ENCODE results near the gene PAX5. TPM values are rescaled to one million over a fixed set of nuclear protein-coding genes. Genes with fewer than 3 reads are reported as not detected.
A peak's percentile ranks its signal among the peaks of the same experiment; 100 is the strongest.

Gene PAX5
- total RNA-seq, 1 donor from 2014 or later, result 0.18 TPM

GRCh38 chr9:37027582-37028419 lies 6.3 kb downstream of the PAX5 start:
- ATAC-seq, result peak; percentile 87 to 95
- H3K4me1 ChIP-seq, result peaks cover 43% of the 10 kb centered on the region
- peak; percentile 85 for DNase-seq
- peak overlapping the region; percentile 50 for H3K4me3 ChIP-seq
- no peaks in the 10 kb centered on the region for H3K36me3 ChIP-seq
- H3K27ac ChIP-seq, result no peak overlapping the region
- peaks cover 100% of the 10 kb centered on the region for H3K27me3 ChIP-seq (ENCODE audit: low read depth)
- TF ChIP-seq CTCF (IDR thresholded peaks at IDR 0.05), result no peak
- no peaks in the 10 kb centered on the region for H3K9me3 ChIP-seq
- intact Hi-C loops (cut with DNase I), result no loop called here

GRCh38 chr9:37026931-37027581 lies 7.0 kb downstream of the PAX5 start:
- ATAC-seq (no peak), DNase-seq (no peak)
- Histone ChIP-seq H3K4me1 (peaks cover 43% of the 10 kb centered on the region), H3K27ac (no peak overlapping the region), H3K4me3 (peak overlapping the region; percentile 50), H3K36me3 (no peaks in the 10 kb centered on the region), H3K27me3 (ENCODE audit: low read depth) (peaks cover 100% of the 10 kb centered on the region), H3K9me3 (no peaks in the 10 kb centered on the region)
- intact Hi-C loops (cut with DNase I), result no loop called here
- TF ChIP-seq CTCF (IDR thresholded peaks at IDR 0.05), result no peak

GRCh38 chr9:37026113-37026930 lies 7.7 kb downstream of the PAX5 start:
- TF ChIP-seq CTCF (IDR thresholded peaks at IDR 0.05), result no peak
- Histone ChIP-seq H3K4me1 (peaks cover 43% of the 10 kb centered on the region), H3K27ac (no peak overlapping the region), H3K36me3 (no peaks in the 10 kb centered on the region), H3K9me3 (no peaks in the 10 kb centered on the region), H3K27me3 (ENCODE audit: low read depth) (peaks cover 100% of the 10 kb centered on the region), H3K4me3 (peak overlapping the region; percentile 50)
- DNase-seq, result no peak
- intact Hi-C loops (cut with DNase I), result no loop called here
- no peak for ATAC-seq

GRCh38 chr9:37025823-37026112 lies 8.3 kb downstream of the PAX5 start:
- Histone ChIP-seq H3K4me3 (peak overlapping the region; percentile 50), H3K9me3 (no peaks in the 10 kb centered on the region), H3K4me1 (peaks cover 43% of the 10 kb centered on the region), H3K36me3 (no peaks in the 10 kb centered on the region), H3K27me3 (ENCODE audit: low read depth) (peaks cover 100% of the 10 kb centered on the region), H3K27ac (no peak overlapping the region)
- DNase-seq, result no peak
- intact Hi-C loops (cut with DNase I), result no loop called here
- no peak for TF ChIP-seq CTCF (IDR thresholded peaks at IDR 0.05)
- no peak for ATAC-seq

- no peak for ATAC-seq
- no peak for DNase-seq
- Histone ChIP-seq H3K27me3 (ENCODE audit: low read depth) (peaks cover 100% of the 10 kb centered on the region), H3K36me3 (no peaks in the 10 kb centered on the region), H3K27ac (no peak overlapping the region), H3K9me3 (no peaks in the 10 kb centered on the region), H3K4me3 (peak overlapping the region; percentile 50), H3K4me1 (peaks cover 41% of the 10 kb centered on the region)
- intact Hi-C loops (cut with DNase I), result no loop called here
- TF ChIP-seq CTCF (IDR thresholded peaks at IDR 0.05), result no peak
These were observed 8.8 kb downstream of the PAX5 start for GRCh38 chr9:37025071-37025822.

Data from lower lobe of right lung (tissue), 2 donors.